NCI-H187 (cell line): ENCODE results near the gene CLEC14A.

ENCODE experiments used
- DNase-seq, 2 experiments: peaks; one replicate each; lab custom pipeline; 2025; lab: John Stamatoyannopoulos, UW

Gene CLEC14A

GRCh38 chr14:38255673-38256532 is at the start of gene CLEC14A:
Gene CLEC14A (minus strand): TSS chr14:38256093. CDS start chr14:38256022, 71 bp downstream.
- no peak for DNase-seq

- DNase-seq = no peak
These were observed 47.1 kb upstream of the CLEC14A start for GRCh38 chr14:38302966-38303365.

GRCh38 chr14:38302034-38302433 is 46.1 kb upstream of the CLEC14A start:
- no peak for DNase-seq

- no peak for DNase-seq
These were observed 41.8 kb upstream of the CLEC14A start for GRCh38 chr14:38297681-38298080.

DNA sequence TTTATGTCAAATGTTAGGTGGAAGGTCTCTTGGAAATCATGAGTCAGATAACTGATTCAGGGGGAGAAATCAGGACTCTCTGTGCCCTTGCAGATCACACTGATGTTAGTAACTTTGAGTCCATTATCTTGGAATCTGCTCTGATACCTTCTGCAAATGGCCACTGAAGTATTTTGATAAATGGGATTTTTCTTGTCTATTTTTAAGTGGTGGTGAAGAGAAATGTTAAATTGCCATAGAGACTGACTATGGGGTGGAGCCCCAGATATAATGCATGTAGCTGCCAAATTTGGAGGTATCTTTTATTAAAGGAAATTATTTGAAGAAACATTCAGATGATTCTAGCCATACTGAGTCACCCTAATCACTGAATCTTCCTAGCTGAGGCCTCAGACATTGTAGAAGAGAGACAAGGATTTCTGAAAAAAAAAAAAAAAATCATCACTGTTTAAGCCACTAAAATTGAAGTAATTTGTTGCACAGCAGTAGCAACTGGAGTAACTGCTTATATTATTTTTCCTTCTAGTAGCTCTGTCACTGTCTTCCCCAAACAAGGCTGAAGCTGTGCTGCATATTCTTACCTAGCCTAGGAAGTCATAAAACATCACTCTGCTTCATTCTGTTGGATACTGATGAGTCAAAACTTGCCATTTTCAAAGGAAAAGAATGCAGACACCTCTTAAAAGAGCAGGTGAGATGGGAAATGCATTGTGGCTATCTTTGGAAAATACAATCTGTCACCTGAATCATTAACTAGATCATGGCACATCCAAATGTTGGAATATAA is 36.0 kb upstream of the CLEC14A start:
- no peak for DNase-seq

- DNase-seq = no peak
These were observed 34.8 kb upstream of the CLEC14A start for GRCh38 chr14:38290601-38291188.

DNA sequence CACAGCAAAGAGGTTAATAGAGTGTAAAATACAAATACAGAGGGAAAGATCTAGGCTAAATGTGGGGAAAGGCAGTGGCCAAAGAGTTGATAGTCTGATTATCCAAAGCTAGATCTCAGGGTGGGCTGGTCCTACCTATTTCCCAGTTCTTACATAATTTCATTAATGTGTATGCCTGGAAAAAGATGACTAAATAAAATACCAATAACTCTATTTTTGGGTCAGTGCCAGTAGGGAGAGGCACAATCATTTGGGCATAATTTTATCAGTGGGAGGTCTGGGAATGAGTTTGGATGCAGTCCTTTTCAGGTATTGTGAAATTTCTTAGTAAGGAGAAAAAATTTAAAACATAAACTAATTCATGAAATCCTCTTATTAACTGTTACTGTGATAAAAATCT is 30.6 kb upstream of the CLEC14A start:
- no peak for DNase-seq

- DNase-seq = no peak
These were observed 30.1 kb upstream of the CLEC14A start for GRCh38 chr14:38285962-38286361.

GRCh38 chr14:38282936-38283335 is 27.0 kb upstream of the CLEC14A start:
- DNase-seq = no peak

GRCh38 chr14:38280081-38280480 is 24.2 kb upstream of the CLEC14A start:
- no peak for DNase-seq

GRCh38 chr14:38279572-38279971 is 23.7 kb upstream of the CLEC14A start:
- no peak for DNase-seq

- DNase-seq = no peak
These were observed 22.1 kb upstream of the CLEC14A start for GRCh38 chr14:38278035-38278434.

DNA sequence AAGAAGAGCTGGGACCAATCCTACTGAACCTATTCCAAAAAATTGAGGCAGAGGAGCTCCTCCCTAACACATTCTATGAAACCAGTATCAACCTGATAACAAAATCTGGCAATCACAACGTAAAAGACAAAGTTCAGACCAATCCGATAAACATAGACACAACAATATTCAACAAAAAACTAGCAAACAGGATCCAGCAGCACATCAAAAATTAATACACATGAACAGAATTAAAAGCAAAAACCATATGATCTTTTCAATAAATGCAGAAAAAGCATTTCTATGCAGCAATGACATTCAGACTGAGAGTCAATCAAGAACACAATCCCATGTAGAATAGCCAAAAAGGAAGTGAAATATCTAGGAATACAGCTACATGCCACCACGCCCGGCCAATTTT is 7.0 kb upstream of the CLEC14A start:
- no peak for DNase-seq

GRCh38 chr14:38261620-38262019 is 5.7 kb upstream of the CLEC14A start:
- DNase-seq = no peak

GRCh38 chr14:38257507-38257906 is 1.6 kb upstream of the CLEC14A start:
- DNase-seq = no peak

GRCh38 chr14:38256533-38256840 is 594 bp upstream of the CLEC14A start:
- no peak for DNase-seq

- DNase-seq = no peak
These were observed 553 bp downstream of the CLEC14A start for GRCh38 chr14:38255408-38255672.

GRCh38 chr14:38254571-38255407 is 1.1 kb downstream of the CLEC14A start:
- no peak for DNase-seq

DNA sequence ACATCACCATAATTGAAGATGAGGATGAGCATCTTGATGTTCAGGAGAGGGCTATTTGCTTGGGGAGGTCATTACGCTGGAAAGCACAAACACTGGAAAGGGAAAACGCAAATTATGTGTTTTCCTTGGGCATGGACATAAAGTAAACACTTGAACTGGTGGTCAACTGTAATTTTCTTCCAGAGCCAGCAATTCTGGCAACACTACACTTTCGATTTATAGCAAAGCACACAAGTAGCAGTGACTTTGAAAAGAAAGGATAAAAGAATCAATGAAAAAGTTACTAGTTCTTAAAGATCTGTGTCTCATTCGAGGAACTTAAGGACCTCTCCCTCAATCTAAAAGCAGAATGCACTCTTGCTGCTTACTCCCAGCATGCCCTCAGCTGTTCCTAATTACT is 2.2 kb downstream of the CLEC14A start:
- DNase-seq = no peak

GRCh38 chr14:38252066-38252710 is 3.7 kb downstream of the CLEC14A start:
- no peak for DNase-seq

- no peak for DNase-seq
These were observed 5.6 kb downstream of the CLEC14A start for GRCh38 chr14:38250331-38250730.
